Mesenchymal stem cell (in vitro differentiated cells and primary cell): ENCODE data around the gene RPS25.
"Not testable (repeated sequence)": the region's sequence is repeated elsewhere in the genome, so short reads cannot be mapped to it uniquely, and the experiment has no call there.

ENCODE experiments used
- DNase-seq: peaks from one replicate; pipeline ENCODE4 v3.0.0-alpha.2; 2013
- H2AFZ ChIP-seq: one replicate; pipeline ENCODE4 v1.6.1; 2013; ENCODE audit warnings: low read depth, mild to moderate bottlenecking, control low read depth, inconsistent platforms, low read length, moderate library complexity
- H2AK5ac ChIP-seq: 2 replicates; pipeline ENCODE4 v1.6.1; 2013; ENCODE audit warnings: low read length, moderate library complexity, mild to moderate bottlenecking, inconsistent platforms; ENCODE audit not compliant: severe bottlenecking
- H2BK120ac ChIP-seq: one replicate; pipeline ENCODE4 v1.6.1; 2013; ENCODE audit warnings: low read depth, mild to moderate bottlenecking, inconsistent platforms, low read length, moderate library complexity
- H2BK12ac ChIP-seq, 2 experiments: one replicate each; pipeline ENCODE4 v1.6.1; 2013; ENCODE audit warnings: inconsistent platforms in 2 of 2, low read length in 2 of 2, mild to moderate bottlenecking in 2 of 2, moderate library complexity in 2 of 2, control low read depth in 1 of 2
- H2BK15ac ChIP-seq: one replicate; pipeline ENCODE4 v1.6.1; 2013; ENCODE audit warnings: mild to moderate bottlenecking, low read depth, inconsistent platforms; ENCODE audit not compliant: poor library complexity, severe bottlenecking
- H2BK5ac ChIP-seq: 2 replicates; pipeline ENCODE4 v1.6.1; 2013; ENCODE audit warnings: low read depth, mild to moderate bottlenecking, low read length, control low read depth, inconsistent platforms; ENCODE audit not compliant: poor library complexity, severe bottlenecking
- H3K14ac ChIP-seq, 2 experiments: one replicate each; pipeline ENCODE4 v1.6.1; 2013; ENCODE audit warnings: inconsistent platforms in 2 of 2, low read length in 2 of 2, control low read depth in 1 of 2, mild to moderate bottlenecking in 1 of 2, moderate library complexity in 1 of 2
- H3K18ac ChIP-seq, 2 experiments: one replicate each; pipeline ENCODE4 v1.6.1; 2013; ENCODE audit warnings: inconsistent platforms in 2 of 2, low read length in 2 of 2, control low read depth in 1 of 2, low read depth in 1 of 2, mild to moderate bottlenecking in 1 of 2
- H3K23ac ChIP-seq, 2 experiments: one replicate each; pipeline ENCODE4 v1.6.1; 2013; ENCODE audit warnings: inconsistent platforms in 2 of 2, low read length in 2 of 2, mild to moderate bottlenecking in 2 of 2, moderate library complexity in 2 of 2, control low read depth in 1 of 2
- H3K27ac ChIP-seq: 2 replicates; pipeline ENCODE4 v1.5.1; 2013; ENCODE audit warnings: mild to moderate bottlenecking, moderate library complexity, low read length, control low read depth, inconsistent platforms; ENCODE audit not compliant: poor library complexity, severe bottlenecking
- H3K27me3 ChIP-seq, 2 experiments: 2 replicates each; pipeline versions ENCODE4 v1.6.1 to v1.7.0; 2013; ENCODE audit warnings: low read length in 2 of 2, mild to moderate bottlenecking in 2 of 2, moderate library complexity in 2 of 2, control low read depth in 1 of 2, inconsistent platforms in 1 of 2; ENCODE audit not compliant: control insufficient read depth in 1 of 2, insufficient read depth in 1 of 2
- H3K36me3 ChIP-seq, 2 experiments: 2 replicates each; pipeline versions ENCODE4 v1.6.1 to v1.7.0; 2013; ENCODE audit warnings: low read length in 2 of 2, control low read depth in 1 of 2, inconsistent platforms in 1 of 2, low read depth in 1 of 2, mild to moderate bottlenecking in 1 of 2; ENCODE audit not compliant: insufficient read depth in 2 of 2, control insufficient read depth in 1 of 2
- H3K4ac ChIP-seq, 2 experiments: one replicate each; pipeline ENCODE4 v1.6.1; 2013; ENCODE audit warnings: inconsistent platforms in 2 of 2, low read length in 2 of 2, mild to moderate bottlenecking in 2 of 2, moderate library complexity in 2 of 2, control low read depth in 1 of 2, low read depth in 1 of 2
- H3K4me1 ChIP-seq: 2 replicates; pipeline ENCODE4 v1.6.1; 2013; ENCODE audit warnings: low read depth, low read length, control low read depth; ENCODE audit not compliant: control insufficient read depth, insufficient read depth
- H3K4me2 ChIP-seq: 2 replicates; pipeline ENCODE4 v1.6.1; 2013; ENCODE audit warnings: low read length, mild to moderate bottlenecking, inconsistent platforms; ENCODE audit not compliant: poor library complexity, severe bottlenecking
- H3K4me3 ChIP-seq, 2 experiments: 2 replicates each; pipeline versions ENCODE4 v1.5.1 to v1.7.0; 2013; ENCODE audit warnings: low read length in 2 of 2, mild to moderate bottlenecking in 2 of 2, control low read depth in 1 of 2, low read depth in 1 of 2; ENCODE audit not compliant: insufficient read depth in 1 of 2
- H3K79me1 ChIP-seq: replicated peaks from 2 replicates; pipeline ENCODE4 v1.6.1; 2013; ENCODE audit warnings: mild to moderate bottlenecking, control low read depth, low read length, inconsistent platforms; ENCODE audit not compliant: poor library complexity, severe bottlenecking
- H3K9ac ChIP-seq: 2 replicates; pipeline ENCODE4 v1.7.0; 2013; ENCODE audit warnings: mild to moderate bottlenecking, low read length, moderate library complexity
- H3K9me3 ChIP-seq: 2 replicates; pipeline ENCODE4 v1.7.0; 2013; ENCODE audit warnings: mild to moderate bottlenecking, low read length; ENCODE audit not compliant: control insufficient read depth
- H4K8ac ChIP-seq: one replicate; pipeline ENCODE4 v1.6.1; 2013; ENCODE audit warnings: inconsistent platforms, mild to moderate bottlenecking, low read length, moderate library complexity
- H4K91ac ChIP-seq: one replicate; pipeline ENCODE4 v1.6.1; 2013; ENCODE audit warnings: mild to moderate bottlenecking, low read length, inconsistent platforms
- WGBS: methylation state at CpG from one replicate; pipeline ENCODE4 v1.1.7; 2013; ENCODE audit warnings: mixed read lengths; 5-methylcytosine and 5-hydroxymethylcytosine counted together

RPS25 gene

GRCh38 chr11:118998388-118998717, 19.8 kb downstream of the RPS25 start:
- Histone ChIP-seq H3K14ac (peak overlapping the region in 1 of 2 experiments; percentile 55), H3K4me2 (peak overlapping the region; percentile 80), H3K9me3 (no peaks in the 10 kb centered on the region), H2AK5ac (no peak overlapping the region), H3K4me3 (peak overlapping the region; percentile 65 to 95), H3K27ac (peak overlapping the region; percentile 73), H2BK5ac (no peak overlapping the region), H2AFZ (peak overlapping the region; percentile 43), H3K18ac (peak overlapping the region; percentile 31 to 63), H4K8ac (peak overlapping the region; percentile 83), H3K4ac (peak overlapping the region; percentile 57 to 63), H3K4me1 (peaks cover 6% of the 10 kb centered on the region), H3K9ac (peak overlapping the region; percentile 94), H3K23ac (peak overlapping the region in 1 of 2 experiments; percentile 90), H3K36me3 (peaks cover 14 to 39% of the 10 kb centered on the region in 2 experiments), H2BK15ac (peak overlapping the region; percentile 60), H2BK120ac (no peak overlapping the region), H2BK12ac (peak overlapping the region in 1 of 2 experiments; percentile 68), H3K79me1 (peaks cover 18% of the 10 kb centered on the region), H4K91ac (peak overlapping the region; percentile 30), H3K27me3 (no peaks in the 10 kb centered on the region)
- 2% methylated on average over 19 of the region's 19 CpGs for WGBS
- no peak for DNase-seq

GRCh38 chr11:118997627-118998387, 20.3 kb downstream of the RPS25 start, which contains the start of gene CENATAC:
TSS of gene CENATAC (plus strand) at chr11:118998138. CDS start at chr11:118998198, 60 bp downstream.
- peaks cover 6% of the 10 kb centered on the region for H3K4me1 ChIP-seq
- peak within 1 kb of the TSS; percentile 17 for H2AK5ac ChIP-seq
- H4K91ac ChIP-seq = peak within 1 kb of the TSS; percentile 47
- peak within 1 kb of the TSS; percentile 60 for H2BK15ac ChIP-seq
- H2BK12ac ChIP-seq = peak within 1 kb of the TSS in 1 of 2 experiments; percentile 68
- peak within 1 kb of the TSS in 1 of 2 experiments; percentile 55 for H3K14ac ChIP-seq
- H3K4me3 ChIP-seq = peak within 1 kb of the TSS; percentile 65 to 95
- peak within 1 kb of the TSS; percentile 94 for H3K9ac ChIP-seq
- peak within 1 kb of the TSS; percentile 57 to 70 for H3K4ac ChIP-seq
- H3K4me2 ChIP-seq = peak within 1 kb of the TSS; percentile 80
- H3K36me3 ChIP-seq = peaks cover 10 to 33% of the 10 kb centered on the region in 2 experiments
- peak within 1 kb of the TSS; percentile 73 for H3K27ac ChIP-seq
- peak within 1 kb of the TSS; percentile 53 to 89 for H3K18ac ChIP-seq
- peak within 1 kb of the TSS in 1 of 2 experiments; percentile 90 for H3K23ac ChIP-seq
- H2BK120ac ChIP-seq = no peak within 1 kb of the TSS
- H2BK5ac ChIP-seq = no peak within 1 kb of the TSS
- no peaks in the 10 kb centered on the region for H3K27me3 ChIP-seq
- DNase-seq = peak; percentile 89
- under 1% methylated on average over 54 of the region's 54 CpGs for WGBS
- H4K8ac ChIP-seq = peak within 1 kb of the TSS; percentile 83
- H3K9me3 ChIP-seq = no peaks in the 10 kb centered on the region
- peak within 1 kb of the TSS; percentile 78 for H2AFZ ChIP-seq
- peaks cover 18% of the 10 kb centered on the region for H3K79me1 ChIP-seq

DNA sequence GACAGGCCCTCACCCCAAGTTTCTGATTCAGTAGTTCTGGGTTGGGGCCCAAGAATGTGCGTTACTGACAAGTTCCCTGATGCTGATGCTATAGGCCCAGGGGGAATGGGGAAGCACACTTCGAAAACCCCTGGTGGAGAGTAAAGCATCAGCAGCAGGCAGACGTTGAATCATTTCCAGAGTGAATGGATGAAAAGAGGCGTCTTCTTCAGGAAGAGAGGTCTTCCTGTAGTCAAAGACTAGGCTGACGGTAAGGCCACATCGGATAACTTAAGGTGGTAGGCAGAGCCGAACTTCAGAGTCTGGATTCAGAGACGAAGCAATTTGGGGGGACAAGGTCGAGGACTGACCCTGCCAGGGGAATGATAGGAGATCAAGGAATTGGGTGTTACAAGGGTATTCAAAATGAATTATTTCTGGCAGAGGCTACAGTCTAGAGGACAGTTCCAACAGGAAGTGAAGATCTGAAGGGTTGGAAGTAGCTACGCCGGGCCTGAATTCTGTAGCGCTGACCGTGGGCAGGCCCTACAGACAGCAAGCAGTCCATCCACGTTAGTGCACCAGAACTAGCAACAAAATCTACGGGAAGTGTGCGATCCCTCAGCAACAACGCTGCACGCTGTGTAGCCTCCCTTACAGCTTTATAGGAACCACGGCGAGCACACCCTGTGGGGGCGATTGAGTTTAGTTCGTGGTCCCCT, 21.1 kb downstream of the RPS25 start:
- 55% methylated on average over 22 of the region's 22 CpGs for WGBS
- H3K23ac ChIP-seq = no peak overlapping the region

DNA sequence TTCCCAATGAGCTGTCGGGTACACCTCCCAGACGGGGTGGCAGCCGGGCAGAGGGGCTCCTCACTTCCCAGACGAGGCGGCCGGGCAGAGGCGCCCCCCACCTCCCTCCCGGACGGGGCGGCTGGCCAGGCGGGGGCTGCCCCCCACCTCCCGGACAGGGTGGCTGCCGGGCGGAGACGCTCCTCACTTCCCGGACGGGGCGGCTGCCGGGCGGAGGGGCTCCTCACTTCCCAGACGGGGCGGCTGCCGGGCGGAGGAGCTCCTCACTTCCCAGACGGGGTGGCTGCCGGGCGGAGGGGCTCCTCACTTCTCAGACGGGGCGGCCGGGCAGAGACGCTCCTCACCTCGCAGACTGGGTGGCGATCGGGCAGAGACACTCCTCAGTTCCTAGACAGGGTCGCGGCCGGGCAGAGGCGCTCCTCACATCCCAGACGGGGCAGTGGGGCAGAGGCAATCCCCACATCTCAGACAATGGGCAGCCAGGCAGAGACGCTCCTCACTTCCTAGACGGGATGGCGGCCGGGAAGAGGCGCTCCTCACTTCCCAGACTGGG, 26.6 kb downstream of the RPS25 start:
- H2BK120ac ChIP-seq, H4K91ac ChIP-seq, H3K27me3 ChIP-seq, H3K4ac ChIP-seq, H4K8ac ChIP-seq, H2AK5ac ChIP-seq, H3K36me3 ChIP-seq, H3K14ac ChIP-seq, H3K27ac ChIP-seq, H2BK5ac ChIP-seq, H3K9ac ChIP-seq, H3K9me3 ChIP-seq, H2BK15ac ChIP-seq, H3K79me1 ChIP-seq, H2BK12ac ChIP-seq, H3K18ac ChIP-seq, H3K4me3 ChIP-seq, DNase-seq, H3K23ac ChIP-seq, H3K4me2 ChIP-seq, H3K4me1 ChIP-seq, H2AFZ ChIP-seq: not testable (repeated sequence)
- WGBS = 97% methylated on average over 41 of the region's 44 CpGs

More for the DNA sequence above, 21.1 kb downstream of the RPS25 start:
- Histone ChIP-seq H3K27ac (no peak overlapping the region), H3K9ac (peak overlapping the region; percentile 94), H3K4ac (peak overlapping the region in 1 of 2 experiments; percentile 70), H2AFZ (peak overlapping the region; percentile 78), H3K4me3 (peak overlapping the region; percentile 65 to 95), H3K14ac (no peak overlapping the region), H4K91ac (no peak overlapping the region), H4K8ac (peak overlapping the region; percentile 71), H2AK5ac (no peak overlapping the region), H2BK15ac (no peak overlapping the region), H3K9me3 (no peaks in the 10 kb centered on the region), H3K4me2 (peak overlapping the region; percentile 80), H2BK120ac (no peak overlapping the region), H3K18ac (peak overlapping the region in 1 of 2 experiments; percentile 89), H2BK12ac (peak overlapping the region in 1 of 2 experiments; percentile 21), H3K4me1 (peaks cover 6% of the 10 kb centered on the region), H3K79me1 (peaks cover 18% of the 10 kb centered on the region), H2BK5ac (no peak overlapping the region), H3K36me3 (peaks cover 9 to 26% of the 10 kb centered on the region in 2 experiments), H3K27me3 (no peaks in the 10 kb centered on the region)
- peak; percentile 17 for DNase-seq
